Measurements from ENCODE around the gene TWNK. TPM values are rescaled to one million over a fixed set of nuclear protein-coding genes. Genes with fewer than 3 reads are reported as not detected.
"Not testable (repeated sequence)": the region's sequence is repeated elsewhere in the genome, so short reads cannot be mapped to it uniquely, and the experiment has no call there.

Gene TWNK
- total RNA-seq, 5 donors from 2014 or later (not counting 1 experiment from before 2014, with no cell fraction given): 5.3 to 20.2 (median 16.9) TPM

DNA sequence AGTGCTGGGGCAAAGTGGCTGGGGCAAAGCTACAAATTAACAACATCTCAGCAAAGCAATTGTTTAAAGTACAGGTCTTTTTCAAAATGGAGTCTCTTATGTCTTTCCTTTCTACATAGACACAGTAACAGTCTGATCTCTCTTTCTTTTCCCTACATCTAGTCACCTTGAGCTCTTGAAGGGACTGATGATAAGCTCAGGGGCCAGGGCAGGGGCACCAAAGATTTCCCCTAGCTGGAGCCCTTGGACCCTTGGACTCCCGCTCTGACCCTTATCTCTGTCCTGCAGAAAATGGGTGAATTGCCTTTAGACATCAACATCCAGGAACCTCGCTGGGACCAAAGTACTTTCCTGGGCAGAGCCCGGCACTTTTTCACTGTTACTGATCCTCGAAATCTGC, 47.1 kb downstream of the TWNK start:
- peaks cover 0 to 10% of the 10 kb centered on the region in 2 experiments for H3K27me3 ChIP-seq (replicated peaks in 1 of 2; ENCODE audit: control insufficient read depth in 2 of 2, extremely low read depth in 1 of 2, insufficient read depth in 2 of 2, low read length in 1 of 2)
- not testable (repeated sequence) for H3K9me3 Mint-ChIP-seq; H3K9me3 ChIP-seq; H3K27ac Mint-ChIP-seq; DNase-seq; H3K4me3 Mint-ChIP-seq; H3K27ac ChIP-seq (ENCODE audit: low read length); H3K27me3 Mint-ChIP-seq; H3K4me3 ChIP-seq (ENCODE audit: control insufficient read depth in 1 of 2, extremely low read depth in 1 of 2, low read length in 1 of 2); ATAC-seq (replicated peaks in 1 of 4)
- POLR2A ChIA-PET: interaction anchor here in 1 of 2 donors (0.9 kb wide), 1 partner anchor 9 kb away, joined by 3 read pairs; no protein-coding TSS in a partner anchor
- peaks cover 7 to 44% of the 10 kb centered on the region in 2 donors for H3K36me3 ChIP-seq (ENCODE audit: control insufficient read depth in 2 of 2, extremely low read depth in 1 of 2, insufficient read depth in 1 of 2, low read length in 1 of 2)
- H3K4me1 ChIP-seq (ENCODE audit: control insufficient read depth in 1 of 2, extremely low read depth in 1 of 2, insufficient read depth in 2 of 2, low read length in 2 of 2): peaks cover 7 to 27% of the 10 kb centered on the region in 2 experiments
- WGBS (ENCODE audit: insufficient coverage): 100% methylated on average over 4 of the region's 4 CpGs
- H3K4me1 Mint-ChIP-seq: peaks cover 17 to 26% (median 20%) of the 10 kb centered on the region in 3 donors
- CTCF ChIA-PET: interaction anchor here in 1 of 2 donors (0.9 kb wide), 1 partner anchor 9 kb away, joined by 4 read pairs; no protein-coding TSS in a partner anchor
- H3K36me3 Mint-ChIP-seq: peaks cover 36% of the 10 kb centered on the region

DNA sequence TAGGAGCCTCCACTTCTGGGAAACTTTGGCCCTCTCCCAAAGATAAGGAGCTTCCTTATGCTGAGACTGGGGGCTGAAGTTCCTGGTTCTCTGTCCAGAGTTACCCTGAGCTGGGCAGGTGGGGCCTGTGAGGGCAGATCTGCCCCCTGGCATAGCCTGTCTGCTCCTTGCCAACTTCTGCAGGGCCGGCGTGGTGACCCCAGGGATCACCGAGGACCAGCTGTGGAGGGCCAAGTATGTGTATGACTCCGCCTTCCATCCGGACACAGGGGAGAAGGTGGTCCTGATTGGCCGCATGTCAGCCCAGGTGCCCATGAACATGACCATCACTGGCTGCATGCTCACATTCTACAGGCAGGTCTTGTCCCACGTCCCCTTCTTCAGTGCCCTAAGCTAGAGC, 48.0 kb downstream of the TWNK start:
- peaks cover 13 to 50% of the 10 kb centered on the region in 2 donors for H3K36me3 ChIP-seq (ENCODE audit: control insufficient read depth in 2 of 2, extremely low read depth in 1 of 2, insufficient read depth in 1 of 2, low read length in 1 of 2)
- ChIA-PET POLR2A (no interaction called here), CTCF (interaction anchor here (0.5 to 0.6 kb wide), 2 partner anchors 13 to 22 kb away, joined by 3 read pairs; no protein-coding TSS in a partner anchor)
- peaks cover 7 to 23% of the 10 kb centered on the region in 2 experiments for H3K4me1 ChIP-seq (ENCODE audit: control insufficient read depth in 1 of 2, extremely low read depth in 1 of 2, insufficient read depth in 2 of 2, low read length in 2 of 2)
- no peak overlapping the region for H3K4me3 Mint-ChIP-seq
- no peak overlapping the region for H3K27ac Mint-ChIP-seq
- H3K27ac ChIP-seq (ENCODE audit: low read length): no peak overlapping the region
- no peaks in the 10 kb centered on the region for H3K27me3 Mint-ChIP-seq
- no peak for DNase-seq
- peaks cover 17 to 26% (median 20%) of the 10 kb centered on the region in 3 donors for H3K4me1 Mint-ChIP-seq
- ATAC-seq (replicated peaks in 1 of 4): no peak
- WGBS (ENCODE audit: insufficient coverage): 94% methylated on average over 7 of the region's 7 CpGs
- H3K9me3 Mint-ChIP-seq: no peaks in the 10 kb centered on the region
- no peak overlapping the region for H3K4me3 ChIP-seq (ENCODE audit: control insufficient read depth in 1 of 2, extremely low read depth in 1 of 2, low read length in 1 of 2)
- H3K27me3 ChIP-seq (replicated peaks in 1 of 2; ENCODE audit: control insufficient read depth in 2 of 2, extremely low read depth in 1 of 2, insufficient read depth in 2 of 2, low read length in 1 of 2): peaks cover 0 to 1% of the 10 kb centered on the region in 2 experiments
- no peaks in the 10 kb centered on the region for H3K9me3 ChIP-seq
- H3K36me3 Mint-ChIP-seq: peaks cover 36% of the 10 kb centered on the region

DNA sequence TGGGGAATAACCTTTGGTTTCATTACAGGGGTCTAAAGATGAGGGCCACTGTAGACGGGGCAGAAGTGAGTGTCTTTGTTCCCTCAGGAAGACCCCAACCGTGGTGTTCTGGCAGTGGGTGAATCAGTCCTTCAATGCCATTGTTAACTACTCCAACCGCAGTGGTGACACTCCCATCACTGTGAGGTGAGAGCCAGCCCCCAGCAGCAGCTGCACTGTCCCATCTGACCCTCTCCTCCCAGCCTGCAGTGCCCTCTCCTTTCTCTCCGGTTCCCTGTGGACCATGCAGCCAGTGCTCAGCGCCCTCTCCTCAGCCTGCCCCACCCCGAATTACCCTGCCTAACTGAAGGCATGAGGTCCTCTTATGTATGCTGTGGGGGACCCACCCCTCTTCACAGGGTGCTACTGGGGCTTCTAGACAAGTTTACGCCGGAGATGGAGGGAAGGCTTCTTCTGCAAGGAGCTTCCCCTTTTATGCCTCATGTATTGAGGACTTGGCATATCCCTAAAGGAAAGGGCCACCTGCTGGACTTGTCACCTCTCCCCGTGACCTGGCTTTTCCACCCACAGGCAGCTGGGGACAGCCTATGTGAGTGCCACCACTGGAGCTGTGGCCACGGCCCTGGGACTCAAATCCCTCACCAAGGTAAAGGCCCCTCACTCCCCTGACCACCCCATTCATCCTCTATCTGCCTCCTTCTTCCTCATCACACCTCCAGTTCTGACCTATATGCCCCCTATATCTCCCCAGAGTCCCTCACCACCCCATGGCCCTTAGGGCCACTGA, 48.8 kb downstream of the TWNK start:
- DNase-seq (no peak), ATAC-seq (replicated peaks in 1 of 4) (no peak)
- H3K9me3 ChIP-seq: no peaks in the 10 kb centered on the region
- 88% methylated on average over 8 of the region's 10 CpGs for WGBS (ENCODE audit: insufficient coverage)
- H3K36me3 ChIP-seq (ENCODE audit: control insufficient read depth in 2 of 2, extremely low read depth in 1 of 2, insufficient read depth in 1 of 2, low read length in 1 of 2): peaks cover 13 to 50% of the 10 kb centered on the region in 2 donors
- no peaks in the 10 kb centered on the region for H3K27me3 Mint-ChIP-seq
- peaks cover 5 to 20% of the 10 kb centered on the region in 2 experiments for H3K4me1 ChIP-seq (ENCODE audit: control insufficient read depth in 1 of 2, extremely low read depth in 1 of 2, insufficient read depth in 2 of 2, low read length in 2 of 2)
- no peaks in the 10 kb centered on the region for H3K27me3 ChIP-seq (replicated peaks in 1 of 2; ENCODE audit: control insufficient read depth in 2 of 2, extremely low read depth in 1 of 2, insufficient read depth in 2 of 2, low read length in 1 of 2)
- no peak overlapping the region for H3K27ac ChIP-seq (ENCODE audit: low read length)
- peaks cover 36% of the 10 kb centered on the region for H3K36me3 Mint-ChIP-seq
- ChIA-PET POLR2A (no interaction called here), CTCF (interaction anchor here in 1 of 2 donors (0.6 kb wide), 1 partner anchor 19 kb away, joined by 3 read pairs; no protein-coding TSS in a partner anchor)
- no peak overlapping the region for H3K4me3 Mint-ChIP-seq
- H3K4me1 Mint-ChIP-seq: peaks cover 17 to 27% (median 18%) of the 10 kb centered on the region in 3 donors
- H3K4me3 ChIP-seq (ENCODE audit: control insufficient read depth in 1 of 2, extremely low read depth in 1 of 2, low read length in 1 of 2): no peak overlapping the region
- H3K27ac Mint-ChIP-seq: no peak overlapping the region
- no peaks in the 10 kb centered on the region for H3K9me3 Mint-ChIP-seq

DNA sequence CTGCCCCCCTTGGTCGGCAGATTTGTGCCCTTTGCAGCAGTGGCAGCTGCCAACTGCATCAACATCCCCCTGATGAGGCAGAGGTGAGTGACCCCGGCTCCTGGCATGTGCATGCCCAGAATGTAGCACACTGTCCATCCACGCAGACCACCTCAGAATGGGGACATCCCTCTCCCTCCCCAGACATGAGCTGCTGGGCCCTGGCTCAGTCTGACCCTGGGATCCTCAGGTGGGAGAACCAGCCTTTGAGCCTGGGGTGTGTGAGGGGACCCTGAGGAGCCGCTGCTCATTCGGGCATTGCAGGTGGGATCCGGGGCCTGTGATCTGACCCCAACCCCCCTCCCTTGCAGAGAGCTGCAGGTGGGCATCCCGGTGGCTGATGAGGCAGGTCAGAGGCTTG, 49.4 kb downstream of the TWNK start:
- Histone ChIP-seq H3K36me3 (ENCODE audit: control insufficient read depth in 2 of 2, extremely low read depth in 1 of 2, insufficient read depth in 1 of 2, low read length in 1 of 2) (peaks cover 13 to 50% of the 10 kb centered on the region in 2 donors), H3K4me1 (ENCODE audit: control insufficient read depth in 1 of 2, extremely low read depth in 1 of 2, insufficient read depth in 2 of 2, low read length in 2 of 2) (peaks cover 5 to 20% of the 10 kb centered on the region in 2 experiments), H3K27ac (ENCODE audit: low read length) (no peak overlapping the region), H3K4me3 (ENCODE audit: control insufficient read depth in 1 of 2, extremely low read depth in 1 of 2, low read length in 1 of 2) (no peak overlapping the region), H3K9me3 (no peaks in the 10 kb centered on the region), H3K27me3 (replicated peaks in 1 of 2; ENCODE audit: control insufficient read depth in 2 of 2, extremely low read depth in 1 of 2, insufficient read depth in 2 of 2, low read length in 1 of 2) (no peaks in the 10 kb centered on the region)
- H3K4me1 Mint-ChIP-seq: peaks cover 21 to 27% (median 23%) of the 10 kb centered on the region in 3 donors
- peaks cover 36% of the 10 kb centered on the region for H3K36me3 Mint-ChIP-seq
- no peaks in the 10 kb centered on the region for H3K9me3 Mint-ChIP-seq
- no peak for ATAC-seq (replicated peaks in 1 of 4)
- H3K27me3 Mint-ChIP-seq: no peaks in the 10 kb centered on the region
- H3K4me3 Mint-ChIP-seq: no peak overlapping the region
- ChIA-PET CTCF (interaction anchor here in 1 of 2 donors (0.6 kb wide), 1 partner anchor 20 kb away, joined by 3 read pairs; no protein-coding TSS in a partner anchor), POLR2A (no interaction called here)
- peak overlapping the region in 1 of 2 donors; percentile 11 for H3K27ac Mint-ChIP-seq
- DNase-seq: no peak
- 79% methylated on average over 2 of the region's 7 CpGs for WGBS (ENCODE audit: insufficient coverage)

DNA sequence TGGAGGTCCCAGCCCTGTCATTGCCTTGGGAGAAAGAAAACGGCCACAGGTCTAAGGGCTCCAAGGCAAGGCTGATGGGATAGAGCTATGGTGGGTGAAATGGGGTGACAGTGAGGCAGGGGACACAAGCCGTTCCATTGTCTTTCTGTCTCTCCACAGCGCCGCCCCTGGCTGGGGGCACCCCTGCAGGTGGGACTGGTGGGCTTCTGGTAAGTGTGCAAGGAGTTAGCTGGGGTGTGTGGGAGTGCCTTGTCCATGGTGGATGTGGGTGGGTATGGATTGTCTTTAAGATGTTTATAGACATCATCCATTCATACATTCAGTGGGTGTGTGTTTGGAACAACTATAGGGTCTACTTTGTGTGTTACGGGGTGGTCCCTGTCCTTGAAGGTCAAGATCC, 51.1 kb downstream of the TWNK start:
- peaks cover 0 to 3% of the 10 kb centered on the region in 2 experiments for H3K27me3 ChIP-seq (replicated peaks in 1 of 2; ENCODE audit: control insufficient read depth in 2 of 2, extremely low read depth in 1 of 2, insufficient read depth in 2 of 2, low read length in 1 of 2)
- CTCF ChIA-PET: interaction anchor here in 1 of 2 donors (1.1 kb wide), 1 partner anchor 12 kb away, joined by 3 read pairs; no protein-coding TSS in a partner anchor
- Mint-ChIP-seq H3K9me3 (no peaks in the 10 kb centered on the region), H3K36me3 (peaks cover 36% of the 10 kb centered on the region), H3K27me3 (no peaks in the 10 kb centered on the region), H3K4me3 (no peak overlapping the region), H3K4me1 (peaks cover 27 to 29% (median 29%) of the 10 kb centered on the region in 3 donors), H3K27ac (no peak overlapping the region)
- H3K4me3 ChIP-seq (ENCODE audit: control insufficient read depth in 1 of 2, extremely low read depth in 1 of 2, low read length in 1 of 2): no peak overlapping the region
- no peaks in the 10 kb centered on the region for H3K9me3 ChIP-seq
- no peak for ATAC-seq (replicated peaks in 1 of 4)
- peaks cover 13 to 50% of the 10 kb centered on the region in 2 donors for H3K36me3 ChIP-seq (ENCODE audit: control insufficient read depth in 2 of 2, extremely low read depth in 1 of 2, insufficient read depth in 1 of 2, low read length in 1 of 2)
- POLR2A ChIA-PET: no interaction called here
- H3K4me1 ChIP-seq (ENCODE audit: control insufficient read depth in 1 of 2, extremely low read depth in 1 of 2, insufficient read depth in 2 of 2, low read length in 2 of 2): peaks cover 5 to 22% of the 10 kb centered on the region in 2 experiments
- no peak overlapping the region for H3K27ac ChIP-seq (ENCODE audit: low read length)
- WGBS (ENCODE audit: insufficient coverage): 96% methylated on average over 4 of the region's 5 CpGs
- DNase-seq: no peak

DNA sequence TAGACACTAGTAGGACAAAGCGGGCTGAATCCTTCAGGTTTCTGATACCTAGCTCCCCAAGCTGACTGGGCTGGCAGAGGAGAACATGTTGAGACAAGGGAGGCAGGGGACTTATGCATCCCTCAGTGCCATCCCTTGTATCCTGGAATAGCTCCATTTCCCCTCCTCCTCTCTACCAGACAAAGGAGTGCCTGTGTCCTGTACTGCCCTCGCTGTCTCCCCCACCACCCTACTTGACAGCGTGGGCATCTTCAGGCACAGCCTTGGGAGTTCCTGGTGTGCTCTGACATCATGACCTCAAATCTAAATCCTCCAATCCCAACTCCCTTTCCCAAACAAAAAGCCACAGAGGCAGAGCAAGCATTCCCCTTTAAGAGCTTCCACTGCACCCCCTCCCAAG, 52.7 kb downstream of the TWNK start:
- POLR2A ChIA-PET: no interaction called here
- H3K27ac Mint-ChIP-seq: no peak overlapping the region

More for the DNA sequence above, 52.7 kb downstream of the TWNK start:
- H3K27me3 Mint-ChIP-seq: no peaks in the 10 kb centered on the region
- H3K4me3 Mint-ChIP-seq: no peak overlapping the region
- Histone ChIP-seq H3K4me3 (ENCODE audit: control insufficient read depth in 1 of 2, extremely low read depth in 1 of 2, low read length in 1 of 2) (no peak overlapping the region), H3K27ac (ENCODE audit: low read length) (no peak overlapping the region), H3K36me3 (ENCODE audit: control insufficient read depth in 2 of 2, extremely low read depth in 1 of 2, insufficient read depth in 1 of 2, low read length in 1 of 2) (peaks cover 13 to 43% of the 10 kb centered on the region in 2 donors), H3K4me1 (ENCODE audit: control insufficient read depth in 1 of 2, extremely low read depth in 1 of 2, insufficient read depth in 2 of 2, low read length in 2 of 2) (peaks cover 5 to 22% of the 10 kb centered on the region in 2 experiments), H3K27me3 (replicated peaks in 1 of 2; ENCODE audit: control insufficient read depth in 2 of 2, extremely low read depth in 1 of 2, insufficient read depth in 2 of 2, low read length in 1 of 2) (peaks cover 2 to 3% of the 10 kb centered on the region in 2 experiments), H3K9me3 (no peaks in the 10 kb centered on the region)
- DNase-seq (no peak), ATAC-seq (replicated peaks in 1 of 4) (no peak)
- CTCF ChIA-PET: interaction anchor here (1.3 to 2.1 kb wide), 2 partner anchors 10 to 11 kb away, joined by 4 to 20 read pairs; no protein-coding TSS in a partner anchor
- 84% methylated on average over 2 of the region's 3 CpGs for WGBS (ENCODE audit: insufficient coverage)
- H3K36me3 Mint-ChIP-seq: peaks cover 31% of the 10 kb centered on the region
- H3K4me1 Mint-ChIP-seq: peaks cover 23 to 31% (median 26%) of the 10 kb centered on the region in 3 donors
- no peaks in the 10 kb centered on the region for H3K9me3 Mint-ChIP-seq
